ENCODE measurements around the gene SLC25A25. TPM values are rescaled to one million over a fixed set of nuclear protein-coding genes. Genes with fewer than 3 reads are reported as not detected.
A peak's percentile ranks its signal among the peaks of the same experiment; 100 is the strongest.

Gene SLC25A25
- total RNA-seq, 2 donors from 2014 or later, result 13.7 to 29.8 TPM

- intact Hi-C loops (cut with DNase I), result no loop called here
- DNase-seq, result no peak
- ATAC-seq, result no peak
Measured at GRCh38 chr9:128047231-128047630, 20.8 kb upstream of the SLC25A25 start.

GRCh38 chr9:128048663-128049062 lies 19.4 kb upstream of the SLC25A25 start:
- intact Hi-C loops (cut with DNase I), result no loop called here
- ATAC-seq (no peak), DNase-seq (no peak)

GRCh38 chr9:128049843-128050242 lies 18.2 kb upstream of the SLC25A25 start:
- DNase-seq (no peak), ATAC-seq (no peak)
- intact Hi-C loops (cut with DNase I), result no loop called here

- intact Hi-C loops (cut with DNase I), result no loop called here
- ATAC-seq (no peak), DNase-seq (no peak)
Measured at GRCh38 chr9:128051932-128052709, 15.9 kb upstream of the SLC25A25 start.

- intact Hi-C loops (cut with DNase I), result no loop called here
- DNase-seq, result no peak
- peak; percentile 20 to 55 for ATAC-seq
Measured at GRCh38 chr9:128053560-128053959, 14.5 kb upstream of the SLC25A25 start.

- DNase-seq (no peak), ATAC-seq (peak in 1 of 2 donors; percentile 28)
- intact Hi-C loops (cut with DNase I), result no loop called here
Measured at GRCh38 chr9:128054087-128054486, 13.9 kb upstream of the SLC25A25 start.

GRCh38 chr9:128055344-128056040 lies 12.5 kb upstream of the SLC25A25 start:
- intact Hi-C loops (cut with DNase I), result no loop called here
- peak; percentile 56 for DNase-seq

GRCh38 chr9:128056086-128056485 lies 11.9 kb upstream of the SLC25A25 start:
- intact Hi-C loops (cut with DNase I), result no loop called here
- ATAC-seq (peak in 1 of 2 donors; percentile 17), DNase-seq (no peak)

More at GRCh38 chr9:128055344-128056040, 12.5 kb upstream of the SLC25A25 start:
- ATAC-seq, result peak; percentile 69 to 86

- intact Hi-C loops (cut with DNase I), result no loop called here
- ATAC-seq, result no peak
- DNase-seq, result no peak
Measured at GRCh38 chr9:128056887-128057723, 10.9 kb upstream of the SLC25A25 start.

GRCh38 chr9:128057724-128058409 lies 10.2 kb upstream of the SLC25A25 start:
- DNase-seq, result no peak
- intact Hi-C loops (cut with DNase I), result no loop called here
- ATAC-seq, result no peak

GRCh38 chr9:128059365-128059983 lies 8.6 kb upstream of the SLC25A25 start:
- ATAC-seq (peak in 1 of 2 donors; percentile 28), DNase-seq (no peak)
- intact Hi-C loops (cut with DNase I), result no loop called here

GRCh38 chr9:128061275-128061960 lies 6.6 kb upstream of the SLC25A25 start:
- ATAC-seq (no peak), DNase-seq (no peak)
- intact Hi-C loops (cut with DNase I), result no loop called here

- no peak for DNase-seq
- intact Hi-C loops (cut with DNase I), result no loop called here
- ATAC-seq, result no peak
Measured at GRCh38 chr9:128062279-128062678, 5.8 kb upstream of the SLC25A25 start.

GRCh38 chr9:128062846-128063831 lies 4.9 kb upstream of the SLC25A25 start:
- DNase-seq, result no peak
- no peak for ATAC-seq
- intact Hi-C loops (cut with DNase I), result no loop called here

GRCh38 chr9:128065907-128066712 lies 1.9 kb upstream of the SLC25A25 start:
- no peak for ATAC-seq
- intact Hi-C loops (cut with DNase I), result no loop called here

More at GRCh38 chr9:128065907-128066712, 1.9 kb upstream of the SLC25A25 start:
- peak; percentile 43 for DNase-seq

All from left cardiac atrium (tissue), 4 donors.